ENCODE data around the gene MLH1. TPM values are rescaled to one million over a fixed set of nuclear protein-coding genes. Genes with fewer than 3 reads are reported as not detected.

Gene MLH1
- polyA plus RNA-seq, 2 of the 4 experiments (the other 2 are of a cell fraction) = 61.8 to 73.1 TPM

GRCh38 chr3:37075955-37076354 lies 82.6 kb downstream of the MLH1 start:
- ChIA-PET POLR2A (no interaction called here), CTCF (no interaction called here)
- 100% methylated on average over 1 of the region's 1 CpG for WGBS (ENCODE audit: missing lambda C conversion rate)
- no peak overlapping the region for H3K4me2 ChIP-seq
- peaks cover 10% of the 10 kb centered on the region; the same call in 2 of the 3 replicates for H3K4me1 ChIP-seq
- DNase-seq (ENCODE audit: low read depth in 1 of 2, low spot score in 1 of 2) = no peak
- H3K27ac ChIP-seq = no peak overlapping the region
- TF ChIP-seq FOXS1 (CRISPR knock-in tag; IDR thresholded peaks at IDR 0.05) (no peak), CEBPB (IDR thresholded peaks at IDR 0.05) (no peak), NFE2L2 (conservative IDR thresholded peaks at IDR 0.05; ENCODE audit: low read length) (no peak), FOSB (CRISPR knock-in tag; IDR thresholded peaks at IDR 0.05) (no peak), ZFP36 (IDR thresholded peaks at IDR 0.05; ENCODE audit: borderline replicate concordance, partially characterized antibody) (no peak), ELK1 (IDR thresholded peaks at IDR 0.05; ENCODE audit: low read depth, low read length) (no peak), EHMT2 (IDR thresholded peaks at IDR 0.05; ENCODE audit: low read depth) (no peak), USF2 (IDR thresholded peaks at IDR 0.05) (no peak), BHLHE40 (IDR thresholded peaks at IDR 0.05; ENCODE audit: low read depth, low read length) (no peak), HOXA7 (CRISPR knock-in tag; IDR thresholded peaks at IDR 0.05) (no peak), EP300 (IDR thresholded peaks at IDR 0.05) (no peak), MAZ (IDR thresholded peaks at IDR 0.05; ENCODE audit: borderline replicate concordance, low read depth, low read length) (no peak), CBX8 (IDR thresholded peaks at IDR 0.05) (no peak), E2F6 (IDR thresholded peaks at IDR 0.05; ENCODE audit: borderline replicate concordance, low read depth) (no peak), KDM5A (IDR thresholded peaks at IDR 0.05) (no peak), KDM1A (IDR thresholded peaks at IDR 0.05; ENCODE audit: low read depth) (no peak), EHF (CRISPR knock-in tag; IDR thresholded peaks at IDR 0.05) (no peak), ESRRA (IDR thresholded peaks at IDR 0.05; ENCODE audit: borderline replicate concordance, low read length) (no peak), ZSCAN20 (CRISPR knock-in tag; IDR thresholded peaks at IDR 0.05) (no peak), HDAC2 (IDR thresholded peaks at IDR 0.05) (no peak)
- no peak overlapping the region for H3K4me3 ChIP-seq
- no peak for FAIRE-seq
- no peaks in the 10 kb centered on the region for H3K9me3 ChIP-seq
- ATAC-seq = no peak

DNA sequence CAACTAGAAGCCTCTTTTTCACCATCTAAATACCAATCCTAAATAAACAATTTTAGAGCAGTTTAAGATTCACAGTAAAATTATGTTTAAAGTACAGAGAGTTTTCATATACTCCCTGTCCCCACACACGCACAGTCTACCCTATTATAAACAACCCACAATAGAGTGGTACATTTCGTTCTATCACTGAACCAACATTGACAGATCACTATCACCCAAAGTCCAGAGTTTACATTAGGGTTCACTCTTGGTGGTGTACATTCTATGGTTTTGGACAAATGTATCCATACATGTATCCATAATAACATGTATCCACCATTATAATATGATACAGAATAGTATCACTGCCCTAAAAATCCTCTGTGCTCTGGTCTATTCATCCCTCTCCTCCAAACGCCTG lies 89.0 kb downstream of the MLH1 start:
- Histone ChIP-seq H3K4me3 (no peak overlapping the region), H3K4me2 (no peak overlapping the region), H3K9me3 (no peaks in the 10 kb centered on the region), H3K27ac (no peak overlapping the region), H3K4me1 (no peaks in the 10 kb centered on the region)
- WGBS (ENCODE audit: missing lambda C conversion rate) = 95% methylated on average over 3 of the region's 3 CpGs
- POLR2A ChIA-PET = no interaction called here
- no peak for TF ChIP-seq HES2 (IDR thresholded peaks at IDR 0.05)
- TF ChIP-seq MAZ (IDR thresholded peaks at IDR 0.05; ENCODE audit: borderline replicate concordance, low read depth, low read length) = no peak
- TF ChIP-seq EHF (CRISPR knock-in tag; IDR thresholded peaks at IDR 0.05) = no peak
- TF ChIP-seq, protein P1, sequence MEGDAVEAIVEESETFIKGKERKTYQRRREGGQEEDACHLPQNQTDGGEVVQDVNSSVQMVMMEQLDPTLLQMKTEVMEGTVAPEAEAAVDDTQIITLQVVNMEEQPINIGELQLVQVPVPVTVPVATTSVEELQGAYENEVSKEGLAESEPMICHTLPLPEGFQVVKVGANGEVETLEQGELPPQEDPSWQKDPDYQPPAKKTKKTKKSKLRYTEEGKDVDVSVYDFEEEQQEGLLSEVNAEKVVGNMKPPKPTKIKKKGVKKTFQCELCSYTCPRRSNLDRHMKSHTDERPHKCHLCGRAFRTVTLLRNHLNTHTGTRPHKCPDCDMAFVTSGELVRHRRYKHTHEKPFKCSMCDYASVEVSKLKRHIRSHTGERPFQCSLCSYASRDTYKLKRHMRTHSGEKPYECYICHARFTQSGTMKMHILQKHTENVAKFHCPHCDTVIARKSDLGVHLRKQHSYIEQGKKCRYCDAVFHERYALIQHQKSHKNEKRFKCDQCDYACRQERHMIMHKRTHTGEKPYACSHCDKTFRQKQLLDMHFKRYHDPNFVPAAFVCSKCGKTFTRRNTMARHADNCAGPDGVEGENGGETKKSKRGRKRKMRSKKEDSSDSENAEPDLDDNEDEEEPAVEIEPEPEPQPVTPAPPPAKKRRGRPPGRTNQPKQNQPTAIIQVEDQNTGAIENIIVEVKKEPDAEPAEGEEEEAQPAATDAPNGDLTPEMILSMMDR (IDR thresholded peaks at IDR 0.05) = no peak
- TF ChIP-seq CBX2 (IDR thresholded peaks at IDR 0.05; ENCODE audit: borderline replicate concordance, low read depth) = no peak
- TF ChIP-seq RFX5 (IDR thresholded peaks at IDR 0.05) = no peak
- no peak for TF ChIP-seq HOXB13 (CRISPR knock-in tag; IDR thresholded peaks at IDR 0.05; ENCODE audit: low read depth)
- no peak for TF ChIP-seq PBX3 (IDR thresholded peaks at IDR 0.05)
- TF ChIP-seq FOXS1 (CRISPR knock-in tag; IDR thresholded peaks at IDR 0.05) = no peak
- DNase-seq (ENCODE audit: low read depth in 1 of 2, low spot score in 1 of 2) = no peak
- CTCF ChIA-PET = interaction anchor here (0.6 to 0.7 kb wide), 2 partner anchors 24 to 128 kb away, joined by 3 read pairs; no protein-coding TSS in a partner anchor
- FAIRE-seq = no peak
- ATAC-seq = no peak

Data from A549 (cell line).